Measurements from ENCODE around the gene L1TD1.
"Not testable (repeated sequence)": the region's sequence is repeated elsewhere in the genome, so short reads cannot be mapped to it uniquely, and the experiment has no call there.

L1TD1 gene

DNA sequence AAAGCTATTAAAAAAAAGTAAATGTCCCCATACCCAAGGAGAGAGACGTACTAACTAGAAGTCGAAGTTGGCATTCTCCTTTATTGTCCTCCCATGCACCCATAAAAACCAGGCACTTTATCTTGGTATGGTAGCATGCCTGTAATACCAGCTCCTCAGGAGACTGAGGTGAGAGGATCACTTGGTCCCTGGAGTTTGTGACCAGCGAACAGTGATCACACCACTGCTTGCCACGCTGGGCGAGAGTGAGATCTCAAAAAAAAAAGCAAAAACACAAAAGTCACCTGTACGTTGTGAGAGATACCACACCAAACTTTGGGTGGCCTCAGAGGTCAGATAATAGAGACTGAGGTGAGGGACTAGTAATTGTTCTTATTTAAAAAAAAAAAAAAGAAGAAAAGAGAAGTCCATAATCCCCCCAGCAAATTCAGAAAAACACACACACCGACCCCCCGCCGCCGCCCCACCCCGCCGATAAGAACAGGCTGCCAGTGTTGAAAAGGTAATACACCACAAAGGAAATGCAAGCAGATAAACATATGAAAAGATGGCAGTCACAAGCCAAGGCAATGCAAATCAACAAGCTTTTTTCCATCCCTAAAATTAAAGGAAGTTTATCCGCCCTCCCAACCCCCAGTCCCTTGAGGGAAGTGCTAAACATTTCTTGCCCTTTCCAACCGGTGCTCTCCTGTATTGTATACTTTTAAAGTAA lies 3.6 kb downstream of the L1TD1 start:
- DNase-seq, result no peak

GRCh38 chr1:62198781-62199125 lies 4.1 kb downstream of the L1TD1 start:
- DNase-seq, result no peak

- DNase-seq, result no peak
Measured at GRCh38 chr1:62207187-62207586, 12.5 kb downstream of the L1TD1 start.

DNA sequence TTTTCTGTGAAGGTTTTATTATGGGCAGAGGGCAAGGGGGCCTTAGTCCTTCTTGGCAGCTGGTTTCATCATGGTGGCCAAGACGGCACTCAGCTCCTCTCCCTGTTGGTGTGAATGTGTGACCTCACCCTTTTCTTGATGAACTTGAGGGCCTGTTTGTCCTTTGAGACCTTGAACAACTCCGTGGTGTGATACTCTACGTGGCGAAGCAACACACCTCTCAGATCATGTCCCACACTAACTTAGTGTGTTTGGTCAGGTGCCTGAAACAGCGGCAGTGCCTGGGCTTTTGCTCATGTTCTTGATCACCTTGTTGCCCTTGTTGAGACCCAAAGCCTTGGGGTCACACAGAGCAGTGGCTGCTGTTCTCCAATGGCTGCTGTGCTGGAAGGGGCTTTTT lies 13.4 kb downstream of the L1TD1 start:
- DNase-seq, result no peak

DNA sequence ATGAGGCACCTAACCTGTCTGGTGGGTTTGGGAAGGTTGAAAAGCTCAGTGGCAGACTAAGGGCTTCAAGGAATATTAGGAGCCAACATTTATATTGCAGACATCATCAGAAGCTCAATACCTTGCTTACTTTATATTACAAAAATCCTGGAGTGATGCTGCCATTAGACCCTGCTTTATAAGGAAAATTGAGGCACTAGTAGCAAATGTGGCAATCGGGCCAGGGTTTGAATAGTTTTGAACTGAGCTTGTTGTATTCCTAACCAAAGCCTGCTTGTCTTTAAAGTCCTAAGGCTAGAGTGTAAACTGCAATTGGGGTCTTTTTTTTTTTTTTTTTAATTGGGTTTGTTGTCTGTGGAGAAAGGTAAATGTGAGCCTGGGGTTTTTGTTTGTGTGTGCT lies 14.3 kb downstream of the L1TD1 start:
- DNase-seq, result no peak

DNA sequence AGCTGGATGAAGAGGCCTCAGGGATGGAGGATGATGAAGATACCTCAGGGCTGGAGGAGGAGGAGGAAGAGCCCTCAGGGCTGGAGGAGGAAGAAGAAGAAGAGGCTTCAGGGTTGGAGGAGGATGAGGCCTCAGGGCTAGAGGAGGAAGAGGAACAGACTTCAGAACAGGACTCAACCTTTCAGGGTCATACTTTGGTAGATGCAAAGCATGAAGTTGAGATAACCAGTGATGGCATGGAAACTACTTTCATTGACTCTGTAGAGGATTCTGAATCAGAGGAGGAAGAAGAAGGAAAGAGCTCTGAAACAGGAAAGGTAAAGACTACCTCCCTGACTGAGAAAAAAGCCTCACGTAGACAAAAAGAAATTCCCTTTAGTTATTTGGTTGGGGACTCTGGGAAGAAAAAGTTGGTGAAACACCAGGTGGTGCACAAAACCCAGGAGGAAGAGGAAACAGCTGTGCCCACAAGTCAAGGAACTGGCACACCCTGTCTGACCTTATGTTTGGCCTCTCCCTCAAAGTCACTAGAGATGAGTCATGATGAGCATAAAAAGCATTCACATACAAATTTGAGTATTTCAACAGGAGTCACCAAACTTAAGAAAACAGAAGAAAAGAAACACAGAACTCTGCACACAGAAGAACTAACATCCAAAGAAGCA lies 15.4 kb downstream of the L1TD1 start:
- DNase-seq, result no peak

- DNase-seq, result no peak
Measured at GRCh38 chr1:62210960-62211359, 16.3 kb downstream of the L1TD1 start.

GRCh38 chr1:62212411-62212810 lies 17.8 kb downstream of the L1TD1 start:
- no peak for DNase-seq

GRCh38 chr1:62213075-62213914 lies 18.6 kb downstream of the L1TD1 start:
- DNase-seq, result no peak

GRCh38 chr1:62218604-62219003 lies 24.0 kb downstream of the L1TD1 start:
- DNase-seq, result no peak

DNA sequence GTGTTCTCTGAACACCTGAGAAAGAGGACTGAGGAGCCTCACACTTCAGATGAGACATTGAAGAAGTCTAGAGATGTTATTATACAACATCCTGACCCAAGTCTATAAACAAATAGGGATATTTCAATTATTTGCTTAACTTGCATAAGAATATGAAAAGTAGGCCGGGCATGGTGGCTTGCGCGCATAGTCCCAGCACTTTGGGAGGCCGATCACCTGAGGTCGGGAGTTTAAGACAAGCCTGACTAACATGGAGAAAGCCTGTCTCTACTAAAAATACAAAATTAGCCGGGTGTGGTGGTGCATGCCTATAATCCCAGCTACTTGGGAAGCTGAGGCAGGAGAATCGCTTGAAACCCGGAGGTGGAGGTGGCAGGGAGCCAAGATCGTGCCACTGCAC lies 25.8 kb downstream of the L1TD1 start:
- not testable (repeated sequence) for DNase-seq

GRCh38 chr1:62221171-62221570 lies 26.5 kb downstream of the L1TD1 start:
- no peak for DNase-seq

GRCh38 chr1:62222321-62222720 lies 27.7 kb downstream of the L1TD1 start:
- DNase-seq, result no peak

GRCh38 chr1:62224182-62224581 lies 29.5 kb downstream of the L1TD1 start:
- DNase-seq, result no peak

GRCh38 chr1:62227496-62227895 lies 32.8 kb downstream of the L1TD1 start:
- DNase-seq, result no peak

DNA sequence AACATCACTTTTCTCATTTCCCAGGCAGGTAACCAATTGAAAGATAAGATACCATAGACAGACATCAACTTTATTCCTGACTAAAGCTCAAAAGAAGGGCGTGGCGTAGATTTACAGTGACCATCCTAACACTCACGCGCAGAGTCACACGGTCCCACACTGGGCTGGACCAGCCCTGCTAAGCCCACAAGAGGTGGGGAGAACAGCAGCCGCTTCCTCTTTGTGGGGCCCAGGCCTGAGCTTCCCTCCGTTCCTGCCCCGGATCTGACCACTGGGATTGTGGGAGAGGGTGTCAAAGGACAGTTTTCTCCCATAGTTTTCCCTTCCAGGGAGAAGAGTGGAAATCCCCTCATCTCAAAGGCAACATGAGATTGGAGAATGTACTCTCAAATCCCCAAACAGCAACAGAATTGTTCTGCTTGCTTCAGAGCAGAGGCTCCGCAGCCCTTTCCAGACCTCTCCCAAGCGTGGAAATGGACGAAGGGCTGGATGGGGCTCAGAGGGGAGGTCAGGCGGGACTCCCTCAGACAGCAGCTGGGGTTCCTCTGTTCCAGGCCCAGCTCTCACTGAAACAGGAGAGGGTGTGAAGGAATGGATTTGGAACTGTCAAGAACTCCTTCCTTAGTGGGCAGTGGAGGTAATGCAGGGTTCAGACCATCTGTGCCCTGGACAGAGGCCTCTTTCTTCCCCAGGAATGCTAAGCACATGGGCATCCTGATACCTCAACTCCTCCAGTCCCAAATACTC lies 33.7 kb downstream of the L1TD1 start:
- no peak for DNase-seq

DNA sequence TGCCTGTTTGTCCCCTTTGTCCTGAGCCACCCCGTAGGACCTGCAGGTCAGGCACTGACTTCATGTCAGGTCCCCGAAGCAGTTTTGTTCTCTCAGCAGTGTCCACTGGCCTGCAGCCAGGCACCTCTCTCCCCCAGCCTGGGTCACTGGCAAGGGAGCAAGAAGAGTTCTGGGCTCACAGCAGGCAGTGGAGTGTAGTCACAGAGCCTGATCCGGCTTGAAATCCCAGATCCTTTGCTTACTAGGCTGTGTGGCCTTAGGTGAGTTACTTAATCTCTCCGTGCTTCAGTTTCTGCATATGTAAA lies 34.2 kb downstream of the L1TD1 start:
- DNase-seq, result no peak

GRCh38 chr1:62229468-62229867 lies 34.8 kb downstream of the L1TD1 start:
- no peak for DNase-seq

GRCh38 chr1:62229932-62230331 lies 35.3 kb downstream of the L1TD1 start:
- no peak for DNase-seq

- DNase-seq, result no peak
Measured at GRCh38 chr1:62230718-62231117, 36.1 kb downstream of the L1TD1 start.

GRCh38 chr1:62232871-62233278 lies 38.2 kb downstream of the L1TD1 start:
- no peak for DNase-seq

- no peak for DNase-seq
Measured at GRCh38 chr1:62233926-62234450, 39.3 kb downstream of the L1TD1 start.

DNA sequence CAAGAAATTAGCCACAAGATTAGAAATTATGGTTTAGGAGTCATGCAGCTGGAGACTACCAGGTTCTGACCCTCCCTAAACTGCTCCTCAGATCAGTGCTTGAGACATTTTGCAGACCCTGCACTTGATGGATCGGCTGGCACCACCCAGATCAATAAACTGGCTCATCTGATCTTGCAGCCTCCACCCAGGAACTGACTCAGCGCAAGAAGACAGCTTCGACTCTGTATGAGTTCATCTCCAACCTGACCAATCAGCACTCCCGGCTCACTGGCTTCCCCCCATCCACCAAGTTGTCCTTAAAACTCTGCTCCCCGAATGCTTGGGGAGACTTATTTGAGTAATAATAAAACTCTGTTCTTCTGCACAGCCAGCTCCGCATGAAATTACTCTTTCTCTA lies 40.0 kb downstream of the L1TD1 start:
- no peak for DNase-seq
